WTC11 (cell line): ENCODE results near the gene TCF3. TPM values are rescaled to one million over a fixed set of nuclear protein-coding genes. Genes with fewer than 3 reads are reported as not detected.

Source experiments
- ATAC-seq: fragments of 200-7000 bp; cut with Tn5 transposase; 2 replicates; pipeline ENCODE4 v1.10.0; 2021; ENCODE audit warnings: mild to moderate bottlenecking, moderate library complexity
- CTCF ChIA-PET: fragments of 300-600 bp; sonication (Branson Sonifier 250); formaldehyde crosslinking; loops from one replicate; lab custom pipeline; 2021; ENCODE audit warnings: antibody characterized with exemption; lab: Charles Lee
- POLR2A ChIA-PET: fragments of 350-600 bp; sonication (Branson Sonifier 250); formaldehyde crosslinking; loops from one replicate; lab custom pipeline; 2021; ENCODE audit warnings: antibody characterized with exemption; lab: Charles Lee
- DNase-seq: peaks from one replicate; pipeline ENCODE4 v3.0.0; 2021; ENCODE audit warnings: low spot score
- H3K27ac Mint-ChIP-seq: 2 replicates; pipeline ENCODE4 v1.8.0; 2021; ENCODE audit warnings: mixed read lengths
- H3K27me3 Mint-ChIP-seq: 2 replicates; pipeline ENCODE4 v1.8.0; 2021; ENCODE audit warnings: low read depth, mild to moderate bottlenecking, moderate library complexity, mixed read lengths
- H3K36me3 Mint-ChIP-seq: 2 replicates; pipeline ENCODE4 v1.8.0; 2021; ENCODE audit warnings: mixed read lengths
- H3K4me1 Mint-ChIP-seq: 2 replicates; pipeline ENCODE4 v1.8.0; 2022; ENCODE audit warnings: mixed read lengths
- H3K4me3 Mint-ChIP-seq: 2 replicates; pipeline ENCODE4 v1.8.0; 2021; ENCODE audit warnings: mild to moderate bottlenecking, moderate library complexity, mixed read lengths
- H3K9me3 Mint-ChIP-seq: 2 replicates; pipeline ENCODE4 v1.8.0; 2021; ENCODE audit warnings: mixed read lengths
- ARID4B ChIP-seq: sonication (generic); formaldehyde crosslinking; IDR thresholded peaks from 2 replicates; pipeline ENCODE4 v1.8.0; 2023; ENCODE audit warnings: missing genetic modification reagents, mild to moderate bottlenecking, borderline replicate concordance
- CTCF ChIP-seq: fragments of 200-600 bp; IDR thresholded peaks from 2 replicates; pipeline ENCODE4 v1.8.0; 2022; ENCODE audit warnings: antibody characterized with exemption
- ETV6 ChIP-seq: sonication (generic); formaldehyde crosslinking; IDR thresholded peaks from 2 replicates; pipeline ENCODE4 v1.8.1; 2022; ENCODE audit warnings: mild to moderate bottlenecking, missing genetic modification reagents
- FOXJ3 ChIP-seq: sonication (generic); formaldehyde crosslinking; IDR thresholded peaks from 2 replicates; pipeline ENCODE4 v1.9.0; 2021; ENCODE audit warnings: missing genetic modification reagents, mild to moderate bottlenecking, borderline replicate concordance
- GTF2I ChIP-seq: fragments of 250-450 bp; sonication (Bioruptor Pico); conservative IDR thresholded peaks from 2 replicates; pipeline ENCODE4 v1.4.0; 2021; ENCODE audit warnings: mild to moderate bottlenecking
- IRF1 ChIP-seq: sonication (generic); formaldehyde crosslinking; IDR thresholded peaks from 2 replicates; pipeline ENCODE4 v1.8.0; 2023; ENCODE audit warnings: missing genetic modification reagents
- JAZF1 ChIP-seq: fragments of 250-450 bp; sonication (Bioruptor Pico); IDR thresholded peaks from 2 replicates; pipeline ENCODE4 v1.9.0; 2021; ENCODE audit warnings: moderate library complexity, mild to moderate bottlenecking, inconsistent platforms
- MXD4 ChIP-seq: fragments of 250-450 bp; sonication (Bioruptor Pico); IDR thresholded peaks from 2 replicates; pipeline ENCODE4 v1.8.0; 2021; ENCODE audit warnings: mild to moderate bottlenecking, moderate library complexity, borderline replicate concordance
- NR3C1 ChIP-seq: sonication (generic); formaldehyde crosslinking; conservative IDR thresholded peaks from 2 replicates; pipeline ENCODE4 v1.8.1; 2023; ENCODE audit warnings: low read depth, mild to moderate bottlenecking, missing genetic modification reagents
- TEAD4 ChIP-seq: sonication (generic); formaldehyde crosslinking; IDR thresholded peaks from 2 replicates; pipeline ENCODE4 v1.8.0; 2022; ENCODE audit warnings: mild to moderate bottlenecking, missing genetic modification reagents
- ZBTB43 ChIP-seq: sonication (generic); formaldehyde crosslinking; IDR thresholded peaks from 2 replicates; pipeline ENCODE4 v1.8.1; 2023; ENCODE audit warnings: mild to moderate bottlenecking, missing genetic modification reagents
- ZNF396 ChIP-seq: fragments of 250-450 bp; sonication (Bioruptor Pico); IDR thresholded peaks from 2 replicates; pipeline ENCODE4 v1.8.0; 2021; ENCODE audit warnings: mild to moderate bottlenecking, moderate library complexity, borderline replicate concordance
- total RNA-seq: library from RNA; stranded (reverse); gene quantifications from 3 replicates; pipeline ENCODE4 v1.2.3, GENCODE V29; 2021

Gene TCF3
- total RNA-seq, 1 experiment from 2014 or later: 324 TPM

GRCh38 chr19:1678073-1678472 lies 25.7 kb upstream of the TCF3 start (continued):
- TF ChIP-seq ARID4B (CRISPR knock-in tag): no peak
- TF ChIP-seq JAZF1 (CRISPR knock-in tag): no peak
- no peak for TF ChIP-seq FOXJ3 (CRISPR knock-in tag)
- TF ChIP-seq, all 79 proteins: peak for 0

- Mint-ChIP-seq H3K27ac (no peak overlapping the region), H3K4me3 (peak overlapping the region; percentile 53), H3K4me1 (peaks cover 3% of the 10 kb centered on the region), H3K36me3 (no peaks in the 10 kb centered on the region), H3K9me3 (no peaks in the 10 kb centered on the region), H3K27me3 (peaks cover 70% of the 10 kb centered on the region)
- POLR2A ChIA-PET: no interaction called here
- ATAC-seq (no peak), DNase-seq (no peak)
- peak; percentile 89; the same call in 1 of the 2 replicates for TF ChIP-seq GTF2I (CRISPR knock-in tag)
- no peak for TF ChIP-seq ZBTB43 (CRISPR knock-in tag)
- CTCF ChIA-PET: interaction anchor here (1.5 kb wide), 1 partner anchor 149 kb away, joined by 8 read pairs; no protein-coding TSS in a partner anchor
Observed at GRCh38 chr19:1676351-1677266, 24.2 kb upstream of the TCF3 start.

GRCh38 chr19:1675633-1676350 lies 23.4 kb upstream of the TCF3 start:
- DNase-seq (no peak), ATAC-seq (no peak)
- Mint-ChIP-seq H3K27me3 (peaks cover 78% of the 10 kb centered on the region), H3K27ac (no peak overlapping the region), H3K4me3 (peak overlapping the region; percentile 53)
- POLR2A ChIA-PET: interaction anchor here (0.8 kb wide), 1 partner anchor 150 kb away, joined by 3 read pairs; no protein-coding TSS in a partner anchor
- TF ChIP-seq NR3C1 (no peak), MXD4 (CRISPR knock-in tag) (no peak), ETV6 (CRISPR knock-in tag) (no peak)
- TF ChIP-seq, all 79 proteins: peak for 0
- no peaks in the 10 kb centered on the region for H3K36me3 Mint-ChIP-seq
- CTCF ChIA-PET: interaction anchor here (1.2 kb wide), 1 partner anchor 42 kb away, joined by 6 read pairs; no protein-coding TSS in a partner anchor
- H3K9me3 Mint-ChIP-seq: no peaks in the 10 kb centered on the region
- peaks cover 6% of the 10 kb centered on the region for H3K4me1 Mint-ChIP-seq

GRCh38 chr19:1674293-1674679 lies 21.9 kb upstream of the TCF3 start:
- Mint-ChIP-seq H3K27me3 (peaks cover 88% of the 10 kb centered on the region), H3K4me3 (no peak overlapping the region), H3K9me3 (no peaks in the 10 kb centered on the region), H3K36me3 (no peaks in the 10 kb centered on the region), H3K27ac (no peak overlapping the region), H3K4me1 (peaks cover 8% of the 10 kb centered on the region)
- TF ChIP-seq CTCF (no peak), ZNF396 (no peak), IRF1 (no peak), TEAD4 (CRISPR knock-in tag) (no peak)
- ChIA-PET CTCF (interaction anchor here (0.5 to 4.6 kb wide), 7 partner anchors 9 to 128 kb away, joined by 3 to 85 read pairs (median 20); no protein-coding TSS in a partner anchor), POLR2A (no interaction called here)
- DNase-seq (no peak), ATAC-seq (no peak)
